ENCODE results near the gene VTI1A. TPM values are rescaled to one million over a fixed set of nuclear protein-coding genes. Genes with fewer than 3 reads are reported as not detected.

The VTI1A gene
- total RNA-seq, 1 donor = 37.1 TPM

DNA sequence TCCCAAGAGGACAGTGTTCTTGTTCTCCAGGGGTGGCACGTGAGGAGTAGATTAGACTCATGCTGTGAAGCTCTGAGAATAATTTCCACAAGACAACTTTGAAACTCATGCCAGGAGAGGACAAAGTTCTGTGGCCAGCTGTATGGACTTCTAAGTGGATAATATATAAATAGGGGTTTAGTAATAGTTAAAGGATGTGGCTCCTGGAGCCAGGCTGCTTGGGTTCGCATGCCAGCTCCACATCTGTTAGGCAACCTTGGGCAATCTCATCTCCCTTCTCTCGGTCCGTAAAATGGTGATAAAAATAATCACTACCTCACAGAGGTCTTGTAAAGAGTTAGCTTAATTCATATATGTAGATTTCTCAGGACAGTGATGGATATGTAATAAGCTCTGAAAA is 37.3 kb upstream of the VTI1A start:
- no peak for DNase-seq (ENCODE audit: low read depth)
- H3K4me3 ChIP-seq (ENCODE audit: low read depth, low read length) = no peak overlapping the region
- no peak for TF ChIP-seq CTCF (IDR thresholded peaks at IDR 0.05; ENCODE audit: insufficient read depth, low read depth, low read length)

- TF ChIP-seq CTCF (IDR thresholded peaks at IDR 0.05; ENCODE audit: insufficient read depth, low read depth, low read length) = no peak
- DNase-seq (ENCODE audit: low read depth) = no peak
- no peak overlapping the region for H3K4me3 ChIP-seq (ENCODE audit: low read depth, low read length)
These were observed 34.3 kb upstream of the VTI1A start for GRCh38 chr10:112412696-112413095.

- H3K4me3 ChIP-seq (ENCODE audit: low read depth, low read length) = no peak overlapping the region
- TF ChIP-seq CTCF (IDR thresholded peaks at IDR 0.05; ENCODE audit: insufficient read depth, low read depth, low read length) = no peak
- DNase-seq (ENCODE audit: low read depth) = no peak
These were observed 25.3 kb upstream of the VTI1A start for GRCh38 chr10:112421731-112422130.

GRCh38 chr10:112424651-112425050 is 22.4 kb upstream of the VTI1A start:
- H3K4me3 ChIP-seq (ENCODE audit: low read depth, low read length) = no peak overlapping the region
- TF ChIP-seq CTCF (IDR thresholded peaks at IDR 0.05; ENCODE audit: insufficient read depth, low read depth, low read length) = no peak

DNA sequence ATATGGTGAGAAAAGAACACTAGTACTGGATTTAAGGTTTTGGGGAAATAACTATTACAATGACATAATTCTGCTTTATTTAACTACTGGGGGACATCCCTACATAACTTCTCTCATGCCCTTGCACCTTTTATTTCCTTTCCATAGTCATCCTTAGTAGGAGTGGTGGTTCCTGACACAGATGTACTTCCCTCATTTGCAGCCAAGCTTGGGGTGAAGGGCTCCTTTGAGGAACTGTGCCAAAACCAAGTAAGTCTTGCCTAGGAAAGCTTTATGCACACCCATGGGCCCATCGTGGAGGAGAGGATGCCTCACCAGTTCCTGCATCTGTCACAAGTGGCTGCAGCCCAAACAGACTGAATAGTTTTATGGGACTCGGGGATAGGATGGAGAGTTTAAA is 20.9 kb upstream of the VTI1A start:
- DNase-seq (ENCODE audit: low read depth) = no peak
- H3K4me3 ChIP-seq (ENCODE audit: low read depth, low read length) = no peak overlapping the region
- no peak for TF ChIP-seq CTCF (IDR thresholded peaks at IDR 0.05; ENCODE audit: insufficient read depth, low read depth, low read length)

More at GRCh38 chr10:112424651-112425050, 22.4 kb upstream of the VTI1A start:
- no peak for DNase-seq (ENCODE audit: low read depth)

DNA sequence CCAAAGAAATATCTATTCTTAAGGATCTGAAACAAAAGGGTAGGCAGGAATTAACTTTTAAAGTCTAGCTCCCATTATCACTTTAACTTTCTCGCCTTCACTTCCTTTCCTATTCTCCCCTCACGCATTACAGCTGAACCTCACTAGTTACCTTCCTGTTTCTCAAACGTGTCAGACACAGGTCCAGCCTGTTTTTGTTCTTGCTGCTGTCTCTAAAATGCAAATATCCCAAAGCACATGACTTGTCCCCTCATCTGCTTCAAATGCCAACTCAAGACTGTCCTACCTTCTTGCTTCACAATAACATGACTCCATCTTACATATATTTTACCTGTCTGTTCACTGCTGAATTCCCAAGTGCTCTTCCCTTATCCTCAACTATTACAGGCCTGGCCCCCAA is 17.9 kb upstream of the VTI1A start:
- no peak for TF ChIP-seq CTCF (IDR thresholded peaks at IDR 0.05; ENCODE audit: insufficient read depth, low read depth, low read length)
- DNase-seq (ENCODE audit: low read depth) = no peak
- no peak overlapping the region for H3K4me3 ChIP-seq (ENCODE audit: low read depth, low read length)

DNA sequence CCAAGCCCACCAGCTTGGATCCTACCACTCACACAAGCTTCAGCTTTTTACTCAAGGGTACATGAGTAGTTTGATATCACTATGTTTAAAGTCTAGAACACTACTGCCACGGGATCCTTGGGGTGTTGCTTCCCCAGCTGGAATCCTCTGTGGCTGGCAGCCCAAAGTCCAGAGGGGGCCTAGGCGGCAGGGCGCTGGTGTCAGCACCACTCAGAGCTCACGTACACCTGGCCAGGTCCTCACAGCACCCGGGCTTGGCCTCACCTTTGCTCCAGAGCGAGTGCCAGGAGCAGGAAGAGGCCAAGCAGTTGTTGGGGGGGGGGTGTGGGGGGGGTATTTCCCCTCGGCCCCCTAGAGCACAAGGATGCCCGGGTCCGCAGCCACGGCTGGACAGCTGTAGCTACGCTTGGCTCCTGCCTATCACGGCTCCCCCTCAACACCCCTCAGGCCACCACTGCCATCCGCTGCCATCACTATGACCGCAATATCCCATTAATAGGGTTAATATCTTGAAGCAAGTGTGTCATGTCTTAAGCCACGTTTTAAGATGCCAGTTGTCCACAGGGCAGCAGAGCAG is 17.3 kb upstream of the VTI1A start:
- no peak for DNase-seq (ENCODE audit: low read depth)
- no peak for TF ChIP-seq CTCF (IDR thresholded peaks at IDR 0.05; ENCODE audit: insufficient read depth, low read depth, low read length)
- no peak overlapping the region for H3K4me3 ChIP-seq (ENCODE audit: low read depth, low read length)
